ENCODE data around the gene LCTL. TPM values are rescaled to one million over a fixed set of nuclear protein-coding genes. Genes with fewer than 3 reads are reported as not detected.

Gene LCTL
- total RNA-seq, 2 experiments from 2014 or later, result not detected

DNA sequence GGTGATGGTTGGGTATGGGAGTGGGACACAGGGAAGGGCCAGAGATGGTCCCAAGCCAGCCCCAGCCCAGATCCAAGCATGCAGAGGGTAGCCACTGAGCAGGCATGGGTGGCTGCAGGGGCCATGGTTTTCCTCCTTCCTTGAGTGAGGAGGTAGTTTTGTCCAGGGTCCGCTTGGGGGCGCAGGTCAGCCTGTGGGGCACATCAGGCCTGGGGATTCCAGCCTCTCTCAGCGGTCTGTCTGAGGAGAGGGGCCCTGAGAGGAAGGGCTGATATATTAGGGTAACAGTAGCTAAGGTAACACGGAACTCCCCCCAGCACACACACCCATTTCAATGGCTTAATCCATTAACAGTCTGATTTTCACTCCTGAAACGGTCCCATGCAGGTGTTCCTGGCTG is 22.7 kb upstream of the LCTL start:
- H3K4me1 ChIP-seq (ENCODE audit: insufficient read depth, low read length, poor library complexity, severe bottlenecking), result no peaks in the 10 kb centered on the region
- H4K20me1 ChIP-seq (ENCODE audit: insufficient read depth, low read length), result no peaks in the 10 kb centered on the region
- ChIA-PET POLR2A (interaction anchor here (0.7 kb wide), 1 partner anchor 32 kb away, joined by 3 read pairs; no protein-coding TSS in a partner anchor), CTCF (ENCODE audit: unreplicated experiment) (no interaction called here)
- no peaks in the 10 kb centered on the region for H3K79me2 ChIP-seq (ENCODE audit: insufficient read depth, low read depth, low read length)
- intact Hi-C loops (cut with micrococcal nuclease; ENCODE audit: unreplicated experiment), result no loop called here
- peak; percentile 17 for DNase-seq (ENCODE audit: low spot score)
- H3K36me3 ChIP-seq (ENCODE audit: insufficient read depth, low read length), result no peaks in the 10 kb centered on the region
- BruUV-seq (replicated peaks), result no TSS peak
- TF ChIP-seq, protein P1, sequence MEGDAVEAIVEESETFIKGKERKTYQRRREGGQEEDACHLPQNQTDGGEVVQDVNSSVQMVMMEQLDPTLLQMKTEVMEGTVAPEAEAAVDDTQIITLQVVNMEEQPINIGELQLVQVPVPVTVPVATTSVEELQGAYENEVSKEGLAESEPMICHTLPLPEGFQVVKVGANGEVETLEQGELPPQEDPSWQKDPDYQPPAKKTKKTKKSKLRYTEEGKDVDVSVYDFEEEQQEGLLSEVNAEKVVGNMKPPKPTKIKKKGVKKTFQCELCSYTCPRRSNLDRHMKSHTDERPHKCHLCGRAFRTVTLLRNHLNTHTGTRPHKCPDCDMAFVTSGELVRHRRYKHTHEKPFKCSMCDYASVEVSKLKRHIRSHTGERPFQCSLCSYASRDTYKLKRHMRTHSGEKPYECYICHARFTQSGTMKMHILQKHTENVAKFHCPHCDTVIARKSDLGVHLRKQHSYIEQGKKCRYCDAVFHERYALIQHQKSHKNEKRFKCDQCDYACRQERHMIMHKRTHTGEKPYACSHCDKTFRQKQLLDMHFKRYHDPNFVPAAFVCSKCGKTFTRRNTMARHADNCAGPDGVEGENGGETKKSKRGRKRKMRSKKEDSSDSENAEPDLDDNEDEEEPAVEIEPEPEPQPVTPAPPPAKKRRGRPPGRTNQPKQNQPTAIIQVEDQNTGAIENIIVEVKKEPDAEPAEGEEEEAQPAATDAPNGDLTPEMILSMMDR (conservative IDR thresholded peaks at IDR 0.05; ENCODE audit: low read length), result peak; percentile 59
- no peak for TF ChIP-seq EZH2phosphoT487 (IDR thresholded peaks at IDR 0.05; ENCODE audit: borderline replicate concordance, low read depth, low read length)
- H2AFZ ChIP-seq (ENCODE audit: low read length), result no peak overlapping the region
- no peaks in the 10 kb centered on the region for H3K9me3 ChIP-seq (ENCODE audit: low read length)
- H3K4me3 ChIP-seq (ENCODE audit: low read depth, low read length, poor library complexity, severe bottlenecking), result no peak overlapping the region
- H3K4me2 ChIP-seq (ENCODE audit: low read length), result peak overlapping the region; percentile 23; the same call in 1 of the 2 replicates
- no peaks in the 10 kb centered on the region for H3K9me2 ChIP-seq (ENCODE audit: insufficient read depth, low read length)
- no peak overlapping the region for H3K27ac ChIP-seq (ENCODE audit: low read depth, low read length, poor library complexity, severe bottlenecking)

DNA sequence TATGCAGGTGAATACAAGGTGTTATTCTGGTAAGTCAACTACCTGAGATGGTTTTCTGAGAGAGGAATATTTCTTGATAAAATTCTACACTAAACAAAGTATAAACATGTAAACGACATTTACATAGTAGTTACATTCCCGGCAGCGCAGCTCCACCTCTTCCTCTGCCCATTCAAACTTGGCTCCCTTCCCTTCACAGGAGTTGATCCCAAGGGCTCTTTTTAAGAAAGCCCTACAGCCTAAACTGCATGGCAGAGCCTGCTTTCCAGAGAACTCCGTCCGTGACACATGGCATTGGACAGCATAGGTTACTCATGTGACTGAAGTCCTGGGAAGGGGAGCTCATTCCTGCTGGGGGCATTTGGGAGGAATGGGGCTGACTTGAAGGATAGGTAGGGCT is 22.0 kb upstream of the LCTL start:
- no peak overlapping the region for H2AFZ ChIP-seq (ENCODE audit: low read length)
- H3K9me3 ChIP-seq (ENCODE audit: low read length), result no peaks in the 10 kb centered on the region
- no peak for DNase-seq (ENCODE audit: low spot score)
- no peaks in the 10 kb centered on the region for H3K4me1 ChIP-seq (ENCODE audit: insufficient read depth, low read length, poor library complexity, severe bottlenecking)
- no peak for TF ChIP-seq EZH2phosphoT487 (IDR thresholded peaks at IDR 0.05; ENCODE audit: borderline replicate concordance, low read depth, low read length)
- TF ChIP-seq, protein P1 (conservative IDR thresholded peaks at IDR 0.05; ENCODE audit: low read length), result no peak
- H3K36me3 ChIP-seq (ENCODE audit: insufficient read depth, low read length), result no peaks in the 10 kb centered on the region
- no peaks in the 10 kb centered on the region for H3K79me2 ChIP-seq (ENCODE audit: insufficient read depth, low read depth, low read length)
- H3K4me2 ChIP-seq (ENCODE audit: low read length), result no peak overlapping the region
- intact Hi-C loops (cut with micrococcal nuclease; ENCODE audit: unreplicated experiment), result no loop called here
- H3K27ac ChIP-seq (ENCODE audit: low read depth, low read length, poor library complexity, severe bottlenecking), result no peak overlapping the region
- POLR2A ChIA-PET, result interaction anchor here (0.6 kb wide), 1 partner anchor 358 kb away, joined by 4 read pairs; no protein-coding TSS in a partner anchor
- no peaks in the 10 kb centered on the region for H4K20me1 ChIP-seq (ENCODE audit: insufficient read depth, low read length)
- H3K4me3 ChIP-seq (ENCODE audit: low read depth, low read length, poor library complexity, severe bottlenecking), result no peak overlapping the region
- CTCF ChIA-PET (ENCODE audit: unreplicated experiment), result no interaction called here
- no peaks in the 10 kb centered on the region for H3K9me2 ChIP-seq (ENCODE audit: insufficient read depth, low read length)
- no TSS peak for BruUV-seq (replicated peaks)

DNA sequence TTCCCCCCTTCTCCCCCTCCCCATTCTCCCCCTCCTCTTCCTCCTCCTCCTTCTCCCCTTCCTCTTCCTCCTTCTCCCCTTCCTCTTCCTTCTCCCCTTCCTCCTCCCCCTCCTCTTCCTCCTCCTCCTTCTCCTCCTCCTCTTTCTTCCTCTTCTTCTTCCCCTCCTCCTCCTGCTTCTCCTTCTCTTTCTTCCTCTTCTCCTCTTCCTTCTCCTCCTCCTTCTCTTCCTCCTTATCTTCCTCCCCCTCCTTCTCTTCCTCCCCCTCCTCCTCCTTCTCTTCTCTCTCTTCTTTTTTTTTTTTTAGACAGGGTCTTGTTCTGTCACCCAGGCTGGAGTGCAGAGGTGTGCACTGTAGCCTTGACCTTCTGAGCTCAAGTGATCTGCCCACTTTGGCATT is 21.2 kb upstream of the LCTL start:
- no TSS peak for BruUV-seq (replicated peaks)
- Histone ChIP-seq H3K4me1 (ENCODE audit: insufficient read depth, low read length, poor library complexity, severe bottlenecking) (no peaks in the 10 kb centered on the region), H2AFZ (ENCODE audit: low read length) (no peak overlapping the region), H3K79me2 (ENCODE audit: insufficient read depth, low read depth, low read length) (no peaks in the 10 kb centered on the region), H3K27ac (ENCODE audit: low read depth, low read length, poor library complexity, severe bottlenecking) (no peak overlapping the region), H3K9me2 (ENCODE audit: insufficient read depth, low read length) (no peaks in the 10 kb centered on the region), H3K9me3 (ENCODE audit: low read length) (no peaks in the 10 kb centered on the region), H4K20me1 (ENCODE audit: insufficient read depth, low read length) (no peaks in the 10 kb centered on the region), H3K4me2 (ENCODE audit: low read length) (no peak overlapping the region), H3K36me3 (ENCODE audit: insufficient read depth, low read length) (no peaks in the 10 kb centered on the region), H3K4me3 (ENCODE audit: low read depth, low read length, poor library complexity, severe bottlenecking) (no peak overlapping the region)
- DNase-seq (ENCODE audit: low spot score), result no peak
- POLR2A ChIA-PET, result interaction anchor here (0.6 kb wide), 1 partner anchor 359 kb away, joined by 4 read pairs; no protein-coding TSS in a partner anchor
- no peak for TF ChIP-seq EZH2phosphoT487 (IDR thresholded peaks at IDR 0.05; ENCODE audit: borderline replicate concordance, low read depth, low read length)
- TF ChIP-seq, protein P1 (conservative IDR thresholded peaks at IDR 0.05; ENCODE audit: low read length), result no peak
- intact Hi-C loops (cut with micrococcal nuclease; ENCODE audit: unreplicated experiment), result no loop called here
- CTCF ChIA-PET (ENCODE audit: unreplicated experiment), result no interaction called here

All from OCI-LY7 (cell line).